Heart right ventricle (tissue), 16 donors: Measurements from ENCODE around the gene IFTAP. TPM values are rescaled to one million over a fixed set of nuclear protein-coding genes. Genes with fewer than 3 reads are reported as not detected.

ENCODE experiments used
- ATAC-seq, 8 donors: fragments of 200-7000 bp; cut with Tn5 transposase; one replicate each; pipeline ENCODE4 v1.9.1; 2020; ENCODE audit warnings: mild to moderate bottlenecking in 8 of 8, moderate library complexity in 8 of 8, moderate number of reproducible peaks in 1 of 8
- DNase-seq, 2 donors: peaks; one replicate each; pipeline ENCODE4 v3.0.0-alpha.2; 2020
- H3K27ac ChIP-seq, 10 donors: fragments of 200-600 bp; sonication (generic) in 2 of 10; one replicate each; pipeline versions ENCODE4 v1.5.0 to v1.8.0; 2020 to 2022; ENCODE audit warnings: mild to moderate bottlenecking in 3 of 10
- H3K27me3 ChIP-seq, 7 donors: fragments of 200-600 bp; one replicate each; pipeline ENCODE4 v1.8.0; 2021 to 2022; ENCODE audit warnings: mild to moderate bottlenecking in 2 of 7
- H3K36me3 ChIP-seq, 9 donors: fragments of 200-600 bp; sonication (generic) in 1 of 9; one replicate each; pipeline versions ENCODE4 v1.5.0 to v1.8.0; 2020 to 2022; ENCODE audit warnings: mild to moderate bottlenecking in 2 of 9
- H3K4me1 ChIP-seq, 9 donors: fragments of 200-600 bp; sonication (generic) in 1 of 9; one replicate each; pipeline versions ENCODE4 v1.5.0 to v1.8.0; 2020 to 2022; ENCODE audit warnings: mild to moderate bottlenecking in 4 of 9
- H3K4me3 ChIP-seq, 10 donors: fragments of 200-600 bp; sonication (generic) in 2 of 10; one replicate each; pipeline versions ENCODE4 v1.5.0 to v1.8.0; 2020 to 2022; ENCODE audit warnings: mild to moderate bottlenecking in 7 of 10, moderate library complexity in 2 of 10
- H3K9me3 ChIP-seq, 11 donors: fragments of 200-600 bp in 10 of 11; sonication (generic) in 2 of 11; one replicate each; pipeline versions ENCODE4 v1.5.0 to v1.8.0; 2013 to 2022; ENCODE audit warnings: mild to moderate bottlenecking in 2 of 11, control low read depth in 1 of 11, moderate library complexity in 1 of 11
- WGBS, 2 donors: extraction: QIAGEN DNeasy Blood & Tissue Kit; methylation state at CpG; one replicate each; pipeline ENCODE4 v1.1.7; 2013; ENCODE audit warnings: inconsistent platforms in 1 of 2; 5-methylcytosine and 5-hydroxymethylcytosine counted together
- intact Hi-C, 10 donors: fragments of 100-400 bp; cut with DNase I; formaldehyde crosslinking; loops; one replicate each; pipeline versions ENCODE4 v1.11.1 to v1.14.2; 2022
- polyA plus RNA-seq, 2 donors: library from polyadenylated mRNA; stranded (reverse); fragments of 200-250 nt; gene quantifications; one replicate each; pipeline ENCODE4 v1.2.3, GENCODE V29; 2013
- total RNA-seq, 10 donors: library from RNA; stranded (reverse); fragmentation: NEBNext Ultra II Directional in 3 of 10; extraction: Animal tissue kit (Norgen Biotek cat#: 25700) in 3 of 10; gene quantifications; one replicate each; pipeline versions ENCODE4 v1.2.1 to v1.2.4, GENCODE V29; 2021 to 2023
- TF ChIP-seq, protein P1 (sequence below), 9 donors: fragments of 200-600 bp; sonication (generic) in 2 of 9; IDR thresholded peaks; one replicate each; pipeline versions ENCODE4 v1.5.0 to v1.8.0; 2021 to 2022; ENCODE audit warnings: antibody characterized with exemption in 9 of 9, mild to moderate bottlenecking in 5 of 9, moderate library complexity in 1 of 9
- donor health status: Arrhythmogenic right ventricular cardiomyopathy.
- donor health status: ischemic (EF 13 %, LVEDD 7.1; RV severe dilation, severe dysfunction).
- donor health status: healthy with polysubstance abuse.
- donor health status: DM: no; HTN: yes; CAD: no.
- donor health status: DM: no; HTN: no; CAD: no.
- donor health status: ischemic (EF 25% LVEDD 6.9; RV normal size, moderate dysfunction).
- donor health status: ischemic (EF 25% LVEDD 5.7; RV mildly dilated, moderate dysfunction).
- donor health status: healthy.
- donor health status: DM: yes; HTN: yes; CAD: no.
- donor health status: Ischemic cardiomyopathy.
- donor health status: ischemic (EF 35%, LVEDD 5.7; RV mildly dilated, moderate dysfunction).
- donor health status: nonischemic (EF 11% LVEDD 7.7; RV severe dilation, severe dysfunction).
- donor health status: DM: yes; HTN: yes; CAD: no.
- donor health status: PGD.
- donor health status: ischemic (EF 29% LVEDD 5.4; RV normal size, mild dysfunction).
- donor health status: nonischemic (EF 23%, LVEDD 6.1; RV moderate dilation, normal function).

The IFTAP gene
- total and polyA plus RNA-seq, 12 donors = 33.8 to 54.6 (median 43.1) TPM

DNA sequence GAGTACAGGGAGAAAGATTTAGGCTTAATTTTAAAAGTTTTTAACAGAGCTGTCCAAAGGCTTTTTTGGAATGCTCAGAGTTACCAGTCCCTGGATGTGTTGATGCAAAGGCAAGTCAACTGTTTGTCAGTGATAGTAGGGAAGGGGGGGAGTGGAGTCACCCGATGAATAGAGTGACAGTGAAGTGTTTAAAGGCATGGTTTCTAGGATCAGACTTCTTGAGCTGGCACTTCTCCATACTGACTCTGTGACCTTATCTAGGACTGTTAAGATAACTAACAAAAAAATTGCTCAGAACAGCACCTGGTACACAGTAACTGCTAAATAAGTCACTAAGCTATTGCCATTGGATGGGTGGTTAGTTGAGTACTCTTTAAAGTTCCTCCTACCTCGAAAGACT, 15.1 kb downstream of the IFTAP start:
- Histone ChIP-seq H3K36me3 (peaks cover 0 to 17% (median 0%) of the 10 kb centered on the region in 9 donors), H3K4me1 (no peaks in the 10 kb centered on the region), H3K9me3 (no peaks in the 10 kb centered on the region), H3K27ac (no peak overlapping the region), H3K27me3 (no peaks in the 10 kb centered on the region), H3K4me3 (no peak overlapping the region)
- no peak for ATAC-seq
- no peak for DNase-seq
- intact Hi-C loops = no loop called here
- 42 to 50% methylated on average over 2 of the region's 2 CpGs for WGBS, 2 donors
- TF ChIP-seq, protein P1, sequence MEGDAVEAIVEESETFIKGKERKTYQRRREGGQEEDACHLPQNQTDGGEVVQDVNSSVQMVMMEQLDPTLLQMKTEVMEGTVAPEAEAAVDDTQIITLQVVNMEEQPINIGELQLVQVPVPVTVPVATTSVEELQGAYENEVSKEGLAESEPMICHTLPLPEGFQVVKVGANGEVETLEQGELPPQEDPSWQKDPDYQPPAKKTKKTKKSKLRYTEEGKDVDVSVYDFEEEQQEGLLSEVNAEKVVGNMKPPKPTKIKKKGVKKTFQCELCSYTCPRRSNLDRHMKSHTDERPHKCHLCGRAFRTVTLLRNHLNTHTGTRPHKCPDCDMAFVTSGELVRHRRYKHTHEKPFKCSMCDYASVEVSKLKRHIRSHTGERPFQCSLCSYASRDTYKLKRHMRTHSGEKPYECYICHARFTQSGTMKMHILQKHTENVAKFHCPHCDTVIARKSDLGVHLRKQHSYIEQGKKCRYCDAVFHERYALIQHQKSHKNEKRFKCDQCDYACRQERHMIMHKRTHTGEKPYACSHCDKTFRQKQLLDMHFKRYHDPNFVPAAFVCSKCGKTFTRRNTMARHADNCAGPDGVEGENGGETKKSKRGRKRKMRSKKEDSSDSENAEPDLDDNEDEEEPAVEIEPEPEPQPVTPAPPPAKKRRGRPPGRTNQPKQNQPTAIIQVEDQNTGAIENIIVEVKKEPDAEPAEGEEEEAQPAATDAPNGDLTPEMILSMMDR (IDR thresholded peaks at IDR 0.05) = no peak

DNA sequence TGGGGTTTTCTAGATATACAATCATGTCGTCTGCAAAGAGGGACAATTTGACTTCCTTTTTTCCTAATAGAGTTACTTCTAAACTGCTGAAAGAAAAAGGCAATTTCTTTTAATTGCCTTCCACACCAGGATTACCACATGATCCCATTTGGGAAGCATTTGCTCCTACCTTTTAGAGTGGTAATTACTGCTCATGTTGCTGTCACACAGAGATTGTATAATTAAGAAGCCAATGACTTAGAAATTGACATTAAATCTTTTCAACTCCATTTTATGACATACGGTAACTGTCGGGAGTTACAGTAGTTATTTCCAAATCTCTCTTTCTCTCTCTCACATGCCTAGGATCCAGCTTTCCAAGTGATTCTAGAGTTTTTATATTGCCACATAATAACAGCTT, 21.5 kb downstream of the IFTAP start:
- ATAC-seq (no peak), DNase-seq (no peak)
- WGBS, 2 donors = 79 to 89% methylated on average over 3 of the region's 3 CpGs
- TF ChIP-seq, protein P1 (IDR thresholded peaks at IDR 0.05) = no peak
- H3K27me3 ChIP-seq = no peaks in the 10 kb centered on the region
- H3K4me1 ChIP-seq = peaks cover 0 to 29% (median 16%) of the 10 kb centered on the region in 9 donors
- H3K4me3 ChIP-seq = no peak overlapping the region
- intact Hi-C loops = no loop called here
- peaks cover 0 to 11% (median 0%) of the 10 kb centered on the region in 9 donors for H3K36me3 ChIP-seq
- H3K27ac ChIP-seq = no peak overlapping the region
- no peaks in the 10 kb centered on the region for H3K9me3 ChIP-seq

DNA sequence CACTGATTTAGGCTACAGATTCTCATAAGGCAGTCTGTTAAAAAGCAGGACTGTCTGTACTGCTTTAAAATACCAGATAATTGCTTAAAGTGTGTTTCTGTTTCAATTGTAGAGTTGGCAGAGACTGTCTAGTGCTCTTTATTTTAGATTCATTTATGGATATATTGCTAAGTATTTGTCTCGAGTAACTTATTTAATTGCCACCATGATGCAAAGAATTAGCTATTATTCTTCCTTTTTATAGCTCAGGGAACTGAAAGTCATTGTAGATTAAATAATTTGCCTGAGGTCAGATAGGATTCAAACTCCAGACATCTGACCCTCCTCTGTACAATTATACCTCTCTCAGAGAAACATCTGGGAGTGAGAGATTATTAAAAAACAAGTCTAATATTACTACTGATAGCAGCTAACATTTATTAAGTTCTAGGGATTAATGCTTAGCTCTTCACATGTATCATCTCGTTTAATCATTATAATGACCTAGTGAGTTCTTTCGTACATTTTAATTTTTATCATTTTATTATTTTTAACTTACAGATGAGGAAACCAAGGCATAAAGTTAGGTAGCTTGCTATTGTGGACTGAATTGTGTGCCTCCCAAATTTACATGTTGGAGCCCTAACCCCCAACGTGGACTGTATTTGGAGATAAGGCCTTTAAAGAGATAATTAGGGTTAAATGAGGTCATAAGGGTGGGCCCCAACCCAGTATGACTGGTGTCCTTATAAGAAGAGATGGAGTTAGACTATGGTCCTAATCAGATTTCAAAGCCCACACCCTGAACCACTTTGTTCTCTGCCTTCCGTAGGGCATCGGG, 23.5 kb downstream of the IFTAP start:
- Histone ChIP-seq H3K36me3 (no peaks in the 10 kb centered on the region), H3K27me3 (no peaks in the 10 kb centered on the region), H3K4me1 (peaks cover 0 to 29% (median 16%) of the 10 kb centered on the region in 9 donors), H3K4me3 (no peak overlapping the region), H3K27ac (no peak overlapping the region), H3K9me3 (no peaks in the 10 kb centered on the region)
- TF ChIP-seq, protein P1 (IDR thresholded peaks at IDR 0.05) = no peak
- DNase-seq (no peak), ATAC-seq (no peak)
- WGBS, 2 donors = 87 to 88% methylated on average over 6 of the region's 6 CpGs
- intact Hi-C loops = no loop called here

DNA sequence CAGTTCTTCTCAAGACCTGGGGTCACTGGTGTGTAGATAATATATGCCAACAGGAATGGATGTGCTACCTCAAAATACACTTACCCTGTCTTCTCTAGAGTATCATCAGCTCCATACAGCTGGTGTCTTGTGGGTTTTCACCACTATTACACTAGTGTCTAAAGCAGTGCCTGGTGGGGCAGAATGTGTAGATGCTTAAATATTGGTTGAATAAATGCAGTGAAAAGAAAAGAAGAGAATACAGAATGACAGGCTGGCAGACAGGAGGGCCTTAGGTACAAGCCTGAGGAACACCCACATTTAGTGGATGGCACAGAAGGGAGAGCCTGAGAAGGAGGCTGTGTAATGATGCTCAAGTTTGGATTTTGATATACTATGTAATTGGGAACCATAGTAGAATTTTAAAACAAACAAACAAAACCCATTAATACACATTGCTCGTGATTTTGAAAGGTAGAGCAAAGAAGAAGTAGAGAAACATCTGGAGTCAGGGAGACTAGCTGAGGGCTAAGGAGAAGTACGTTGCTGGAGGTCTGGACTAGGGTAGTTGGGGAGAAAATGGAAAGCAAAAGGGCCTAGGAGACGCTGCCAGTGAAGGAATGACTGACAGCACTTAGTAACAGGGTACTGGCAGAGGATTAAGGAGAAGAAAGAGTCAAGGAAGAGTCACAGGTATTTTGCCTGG, 24.2 kb downstream of the IFTAP start:
- Histone ChIP-seq H3K4me1 (peaks cover 0 to 29% (median 16%) of the 10 kb centered on the region in 9 donors), H3K27me3 (no peaks in the 10 kb centered on the region), H3K27ac (peak overlapping the region in 4 of 10 donors; percentile 34 to 61 (median 54)), H3K36me3 (no peaks in the 10 kb centered on the region), H3K4me3 (peak overlapping the region in 3 of 10 donors; percentile 13 to 38 (median 31)), H3K9me3 (no peaks in the 10 kb centered on the region)
- 71 to 75% methylated on average over 3 of the region's 3 CpGs for WGBS, 2 donors
- no peak for ATAC-seq
- no peak for DNase-seq
- intact Hi-C loops = no loop called here
- TF ChIP-seq, protein P1 (IDR thresholded peaks at IDR 0.05) = no peak
